HCT116 (cell line): ENCODE data around the gene PIGN. TPM values are rescaled to one million over a fixed set of nuclear protein-coding genes. Genes with fewer than 3 reads are reported as not detected.

Experiments used
- ATAC-seq: fragments of 200-7000 bp; cut with Tn5 transposase; 2 replicates; pipeline ENCODE4 v1.9.1; 2020; ENCODE audit warnings: mild to moderate bottlenecking, moderate library complexity
- BruUV-seq: library from RNA; stranded (reverse); fragments of 400-500 nt; replicated peaks from 2 replicates; lab custom pipeline; 2021; lab: Mats Ljungman, UMichigan
- CTCF ChIA-PET: fragments of 300-600 bp; sonication (Branson Sonifier 250); formaldehyde crosslinking; loops from one replicate; lab custom pipeline; 2021; ENCODE audit warnings: antibody characterized with exemption; lab: Charles Lee
- POLR2A ChIA-PET: fragments of 300-600, 350-600 bp; sonication (Branson Sonifier 250); formaldehyde crosslinking; loops from one replicate; lab custom pipeline; 2021; ENCODE audit warnings: antibody characterized with exemption; lab: Charles Lee
- RAD21 ChIA-PET, 2 experiments: fragments of 300-600 bp; sonication (Branson Sonifier 250); formaldehyde crosslinking; loops; one replicate each; lab custom pipeline; 2023; ENCODE audit warnings: low total read pairs in 2 of 2; ENCODE audit not compliant: uncharacterized antibody in 2 of 2, unreplicated experiment in 2 of 2, low non-redundant PET in 1 of 2; lab: Charles Lee
- DNase-seq: peaks from one replicate; pipeline ENCODE4 v3.0.0-alpha.2; 2010; ENCODE audit warnings: low read depth, low spot score
- H2AFZ ChIP-seq: fragments of 200-600 bp; shearing (Covaris generic), sonication (generic); 2 replicates; pipeline ENCODE4 v1.6.1; 2017; ENCODE audit warnings: low read depth, mixed run types, mixed read lengths, antibody characterized with exemption, low read length; ENCODE audit not compliant: poor library complexity, severe bottlenecking
- H3K27ac ChIP-seq: 2 replicates; pipeline ENCODE4 v1.5.1; 2012; ENCODE audit warnings: low read depth, low read length
- H3K27me3 ChIP-seq: fragments of 200-600 bp; sonication (generic); 2 replicates; pipeline ENCODE4 v1.6.1; 2016; ENCODE audit warnings: mixed run types, low read length, mixed read lengths; ENCODE audit not compliant: insufficient read depth
- H3K36me3 ChIP-seq, 2 experiments: fragments of 200-500 bp in 1 of 2; fragments of 200-600 bp in 1 of 2; sonication (Bioruptor generic) in 1 of 2; sonication (generic) in 1 of 2; 2 replicates each; pipeline versions ENCODE4 v1.5.1 to v1.6.1; 2014 to 2016; ENCODE audit warnings: low read length in 2 of 2, inconsistent platforms in 1 of 2, mixed read lengths in 1 of 2, mixed run types in 1 of 2; ENCODE audit not compliant: insufficient read depth in 2 of 2, control insufficient read depth in 1 of 2
- H3K4me1 ChIP-seq, 2 experiments: fragments of 200-600 bp in 1 of 2; sonication (generic) in 1 of 2; 2 replicates each; pipeline versions ENCODE4 v1.5.1 to v1.6.1; 2012 to 2017; ENCODE audit warnings: low read length in 2 of 2, inconsistent platforms in 1 of 2, mild to moderate bottlenecking in 1 of 2, mixed read lengths in 1 of 2, mixed run types in 1 of 2, moderate library complexity in 1 of 2; ENCODE audit not compliant: insufficient read depth in 2 of 2, control insufficient read depth in 1 of 2
- H3K4me2 ChIP-seq: fragments of 200-600 bp; sonication (generic); 2 replicates; pipeline ENCODE4 v1.6.1; 2017; ENCODE audit warnings: mixed run types, low read length, mixed read lengths
- H3K4me3 ChIP-seq, 2 experiments: fragments of 200-600 bp in 1 of 2; sonication (generic) in 1 of 2; replicated peaks in 1 of 2; 2 replicates each; pipeline ENCODE4 v1.5.1; 2011 to 2016; ENCODE audit warnings: low read length in 2 of 2, control low read depth in 1 of 2, low read depth in 1 of 2, mild to moderate bottlenecking in 1 of 2, mixed read lengths in 1 of 2, mixed run types in 1 of 2
- H3K79me2 ChIP-seq: fragments of 200-600 bp; sonication (generic); 2 replicates; pipeline ENCODE4 v1.6.1; 2017; ENCODE audit warnings: mild to moderate bottlenecking, mixed run types, low read length, moderate library complexity, mixed read lengths; ENCODE audit not compliant: insufficient read depth
- H3K9ac ChIP-seq: fragments of 200-600 bp; sonication (generic); 2 replicates; pipeline ENCODE4 v1.6.1; 2016; ENCODE audit warnings: low read length, mixed read lengths
- H3K9me2 ChIP-seq: fragments of 200-600 bp; sonication (generic), shearing (Covaris generic); 2 replicates; pipeline ENCODE4 v1.6.1; 2017; ENCODE audit warnings: mixed run types, mild to moderate bottlenecking, moderate library complexity; ENCODE audit not compliant: insufficient read depth
- H3K9me3 ChIP-seq, 2 experiments: fragments of 200-500 bp in 1 of 2; fragments of 200-600 bp in 1 of 2; sonication (Bioruptor generic) in 1 of 2; sonication (generic) in 1 of 2; 2 replicates each; pipeline ENCODE4 v1.6.1; 2014 to 2017; ENCODE audit warnings: low read length in 2 of 2, mixed read lengths in 2 of 2, inconsistent platforms in 1 of 2, low read depth in 1 of 2, mild to moderate bottlenecking in 1 of 2, mixed run types in 1 of 2, moderate library complexity in 1 of 2; ENCODE audit not compliant: control insufficient read depth in 1 of 2, insufficient read depth in 1 of 2
- H4K20me1 ChIP-seq: fragments of 200-600 bp; sonication (generic), shearing (Covaris generic); 2 replicates; pipeline ENCODE4 v1.6.1; 2017; ENCODE audit warnings: mixed run types, mild to moderate bottlenecking, moderate library complexity; ENCODE audit not compliant: insufficient read depth
- CBX3 ChIP-seq: IDR thresholded peaks from 2 replicates; pipeline ENCODE4 v1.6.1; 2012; ENCODE audit warnings: low read depth
- CEBPB ChIP-seq: IDR thresholded peaks from 2 replicates; pipeline ENCODE4 v1.6.1; 2012; ENCODE audit warnings: low read depth
- EZH2phosphoT487 ChIP-seq: fragments of 200-600 bp; IDR thresholded peaks from 2 replicates; pipeline ENCODE4 v1.6.1; 2018; ENCODE audit warnings: antibody characterized with exemption, borderline replicate concordance
- FOSL1 ChIP-seq: IDR thresholded peaks from 2 replicates; pipeline ENCODE4 v1.6.1; 2012; ENCODE audit warnings: low read depth
- JUND ChIP-seq: IDR thresholded peaks from 2 replicates; pipeline ENCODE4 v1.6.1; 2012
- MAX ChIP-seq: IDR thresholded peaks from 2 replicates; pipeline ENCODE4 v1.6.1; 2012
- POLR2A ChIP-seq: IDR thresholded peaks from 2 replicates; pipeline ENCODE4 v1.7.0; 2011; ENCODE audit warnings: borderline replicate concordance; ENCODE audit not compliant: insufficient read depth, insufficient read length; ENCODE audit errors: extremely low read depth
- POLR2AphosphoS5 ChIP-seq: IDR thresholded peaks from 2 replicates; pipeline ENCODE4 v1.6.1; 2011; ENCODE audit warnings: mild to moderate bottlenecking, low read depth, low read length, moderate library complexity
- RAD21 ChIP-seq: IDR thresholded peaks from 2 replicates; pipeline ENCODE4 v1.6.1; 2012; ENCODE audit warnings: low read depth, mild to moderate bottlenecking
- REST ChIP-seq: IDR thresholded peaks from 2 replicates; pipeline ENCODE4 v1.6.1; 2012; ENCODE audit warnings: low read depth
- SIN3A ChIP-seq: IDR thresholded peaks from 2 replicates; pipeline ENCODE4 v1.6.1; 2012; ENCODE audit warnings: low read depth
- TCF7L2 ChIP-seq: IDR thresholded peaks from 2 replicates; pipeline ENCODE4 v1.7.0; 2011; ENCODE audit warnings: borderline replicate concordance, inconsistent platforms; ENCODE audit not compliant: insufficient read depth, insufficient read length; ENCODE audit errors: extremely low read depth
- ZBTB33 ChIP-seq: IDR thresholded peaks from 2 replicates; pipeline ENCODE4 v1.6.1; 2011; ENCODE audit warnings: mild to moderate bottlenecking, low read length, moderate library complexity; ENCODE audit not compliant: insufficient replicate concordance; ENCODE audit errors: extremely low read depth
- ZFX ChIP-seq: fragments of 450-650 bp; IDR thresholded peaks from 2 replicates; pipeline ENCODE4 v1.6.1; 2017
- intact Hi-C: fragments of 100-400 bp; cut with micrococcal nuclease; formaldehyde crosslinking; loops from 2 replicates; pipeline ENCODE4 v1.10.0; 2022
- total RNA-seq: library from RNA; stranded (reverse); gene quantifications from one replicate; pipeline ENCODE4 v1.2.1, GENCODE V29; 2021; ENCODE audit not compliant: unreplicated experiment
- TF ChIP-seq, protein P1 (sequence below): IDR thresholded peaks from 2 replicates; pipeline ENCODE4 v1.6.1; 2012
- TF ChIP-seq, protein P2 (sequence below), 3 experiments: fragments of 200-600 bp in 1 of 3; sonication (generic) in 1 of 3; IDR thresholded peaks in 2 of 3; conservative IDR thresholded peaks in 1 of 3; 2 replicates each; pipeline ENCODE4 v1.5.1; 2012 to 2017; ENCODE audit warnings: low read depth in 2 of 3, low read length in 2 of 3, antibody characterized with exemption in 1 of 3, borderline replicate concordance in 1 of 3, control low read depth in 1 of 3, mild to moderate bottlenecking in 1 of 3, mixed read lengths in 1 of 3, mixed run types in 1 of 3, moderate library complexity in 1 of 3; ENCODE audit not compliant: insufficient read depth in 1 of 3

Gene PIGN
- total RNA-seq, 1 experiment from 2014 or later: 12.2 TPM

DNA sequence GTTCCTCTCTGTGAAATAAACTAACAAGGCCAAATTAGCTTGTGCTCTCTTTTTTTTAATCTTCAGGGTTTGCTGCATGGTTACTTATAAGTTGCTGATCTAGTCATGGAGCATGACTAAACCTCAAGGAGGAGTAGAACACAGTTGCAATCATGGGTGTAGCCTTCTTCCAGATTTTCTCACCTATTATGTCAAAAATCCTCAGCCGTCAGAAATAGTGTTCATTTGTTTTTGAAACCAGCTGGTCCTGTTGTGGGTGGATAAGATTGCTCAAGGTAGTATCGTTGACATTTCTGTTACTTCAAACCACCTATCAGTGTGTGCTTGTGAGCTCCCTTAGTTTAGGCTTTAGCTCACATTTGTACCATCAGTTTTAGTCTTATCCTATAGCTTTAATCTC lies 11.4 kb upstream of the PIGN start:
- ChIA-PET CTCF (interaction anchor here (0.7 kb wide), 1 partner anchor 52 kb away, joined by 5 read pairs; no protein-coding TSS in a partner anchor), RAD21 (no interaction called here)
- H3K79me2 ChIP-seq: peaks cover 93% of the 10 kb centered on the region

More for the DNA sequence above, 11.4 kb upstream of the PIGN start:
- H3K27ac ChIP-seq: no peak overlapping the region
- intact Hi-C loops: no loop called here
- H2AFZ ChIP-seq: no peak overlapping the region
- no peaks in the 10 kb centered on the region for H3K36me3 ChIP-seq
- POLR2A ChIA-PET: no interaction called here
- BruUV-seq: no TSS peak
- TF ChIP-seq FOSL1 (no peak), MAX (no peak), RAD21 (no peak), POLR2AphosphoS5 (no peak), POLR2A (no peak), JUND (no peak), ZFX (no peak), TCF7L2 (no peak), CEBPB (no peak), EZH2phosphoT487 (no peak), ZBTB33 (no peak), SIN3A (no peak), CBX3 (no peak), REST (no peak)
- TF ChIP-seq, protein P1, sequence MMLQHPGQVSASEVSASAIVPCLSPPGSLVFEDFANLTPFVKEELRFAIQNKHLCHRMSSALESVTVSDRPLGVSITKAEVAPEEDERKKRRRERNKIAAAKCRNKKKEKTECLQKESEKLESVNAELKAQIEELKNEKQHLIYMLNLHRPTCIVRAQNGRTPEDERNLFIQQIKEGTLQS: no peak
- TF ChIP-seq, protein P2, sequence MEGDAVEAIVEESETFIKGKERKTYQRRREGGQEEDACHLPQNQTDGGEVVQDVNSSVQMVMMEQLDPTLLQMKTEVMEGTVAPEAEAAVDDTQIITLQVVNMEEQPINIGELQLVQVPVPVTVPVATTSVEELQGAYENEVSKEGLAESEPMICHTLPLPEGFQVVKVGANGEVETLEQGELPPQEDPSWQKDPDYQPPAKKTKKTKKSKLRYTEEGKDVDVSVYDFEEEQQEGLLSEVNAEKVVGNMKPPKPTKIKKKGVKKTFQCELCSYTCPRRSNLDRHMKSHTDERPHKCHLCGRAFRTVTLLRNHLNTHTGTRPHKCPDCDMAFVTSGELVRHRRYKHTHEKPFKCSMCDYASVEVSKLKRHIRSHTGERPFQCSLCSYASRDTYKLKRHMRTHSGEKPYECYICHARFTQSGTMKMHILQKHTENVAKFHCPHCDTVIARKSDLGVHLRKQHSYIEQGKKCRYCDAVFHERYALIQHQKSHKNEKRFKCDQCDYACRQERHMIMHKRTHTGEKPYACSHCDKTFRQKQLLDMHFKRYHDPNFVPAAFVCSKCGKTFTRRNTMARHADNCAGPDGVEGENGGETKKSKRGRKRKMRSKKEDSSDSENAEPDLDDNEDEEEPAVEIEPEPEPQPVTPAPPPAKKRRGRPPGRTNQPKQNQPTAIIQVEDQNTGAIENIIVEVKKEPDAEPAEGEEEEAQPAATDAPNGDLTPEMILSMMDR (IDR thresholded peaks at IDR 0.05 in 2 of 3, conservative IDR thresholded peaks at IDR 0.05 in 1 of 3; ENCODE audit: borderline replicate concordance in 1 of 3, insufficient read depth in 1 of 3, low read depth in 2 of 3, low read length in 2 of 3): no peak
- no peaks in the 10 kb centered on the region for H3K9me2 ChIP-seq
- H3K4me2 ChIP-seq: no peak overlapping the region
- no peaks in the 10 kb centered on the region for H3K4me1 ChIP-seq
- H3K27me3 ChIP-seq: no peaks in the 10 kb centered on the region
- no peaks in the 10 kb centered on the region for H3K9me3 ChIP-seq
- no peak overlapping the region for H3K9ac ChIP-seq
- H3K4me3 ChIP-seq: no peak overlapping the region
- no peak for ATAC-seq
- H4K20me1 ChIP-seq: peaks cover 5% of the 10 kb centered on the region; the same call in 1 of the 2 replicates
- no peak for DNase-seq
